WTC11 (cell line): Measurements from ENCODE around the gene THEM5.

ENCODE experiments used
- CREB1 ChIP-seq: sonication (generic); formaldehyde crosslinking; IDR thresholded peaks from 2 replicates; pipeline ENCODE4 v1.8.0; 2023; ENCODE audit warnings: mild to moderate bottlenecking, missing genetic modification reagents
- IRF1 ChIP-seq: sonication (generic); formaldehyde crosslinking; IDR thresholded peaks from 2 replicates; pipeline ENCODE4 v1.8.0; 2023; ENCODE audit warnings: missing genetic modification reagents
- TEAD4 ChIP-seq: sonication (generic); formaldehyde crosslinking; IDR thresholded peaks from 2 replicates; pipeline ENCODE4 v1.8.0; 2022; ENCODE audit warnings: mild to moderate bottlenecking, missing genetic modification reagents
- ZNF317 ChIP-seq: sonication (generic); formaldehyde crosslinking; IDR thresholded peaks from 2 replicates; pipeline ENCODE4 v1.8.1; 2023; ENCODE audit warnings: low read depth, mild to moderate bottlenecking, moderate library complexity, missing genetic modification reagents, borderline replicate concordance

- no peak for TF ChIP-seq CREB1 (CRISPR knock-in tag)
- TF ChIP-seq ZNF317 (CRISPR knock-in tag) = no peak
- TF ChIP-seq TEAD4 (CRISPR knock-in tag) = no peak
- TF ChIP-seq IRF1 (CRISPR knock-in tag) = no peak
Observed at GRCh38 chr1:151834239-151834638, 19.3 kb downstream of the THEM5 start.
